ENCODE results near the gene MCTP1.
"Not testable (repeated sequence)": the region's sequence is repeated elsewhere in the genome, so short reads cannot be mapped to it uniquely, and the experiment has no call there.

DNA sequence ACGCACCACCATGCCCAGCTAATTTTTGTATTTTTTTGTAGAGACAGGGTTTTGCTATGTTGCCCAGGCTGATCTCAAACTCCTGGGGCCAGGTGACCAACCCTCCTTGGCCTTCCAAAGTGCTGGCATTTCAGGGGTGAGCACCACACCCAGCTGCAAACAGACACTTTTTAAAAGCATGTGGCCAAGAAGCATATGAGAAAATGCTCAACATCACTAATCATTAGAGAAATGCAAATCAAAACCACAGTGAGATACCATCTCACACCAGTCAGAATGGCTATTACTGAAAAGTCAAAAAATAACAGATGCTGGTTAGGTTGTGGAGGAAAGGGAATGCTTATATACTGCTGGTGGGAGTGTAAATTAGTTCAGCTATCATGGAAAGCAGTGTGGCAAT, 439.2 kb downstream of the MCTP1 start:
- TF ChIP-seq, protein P1, sequence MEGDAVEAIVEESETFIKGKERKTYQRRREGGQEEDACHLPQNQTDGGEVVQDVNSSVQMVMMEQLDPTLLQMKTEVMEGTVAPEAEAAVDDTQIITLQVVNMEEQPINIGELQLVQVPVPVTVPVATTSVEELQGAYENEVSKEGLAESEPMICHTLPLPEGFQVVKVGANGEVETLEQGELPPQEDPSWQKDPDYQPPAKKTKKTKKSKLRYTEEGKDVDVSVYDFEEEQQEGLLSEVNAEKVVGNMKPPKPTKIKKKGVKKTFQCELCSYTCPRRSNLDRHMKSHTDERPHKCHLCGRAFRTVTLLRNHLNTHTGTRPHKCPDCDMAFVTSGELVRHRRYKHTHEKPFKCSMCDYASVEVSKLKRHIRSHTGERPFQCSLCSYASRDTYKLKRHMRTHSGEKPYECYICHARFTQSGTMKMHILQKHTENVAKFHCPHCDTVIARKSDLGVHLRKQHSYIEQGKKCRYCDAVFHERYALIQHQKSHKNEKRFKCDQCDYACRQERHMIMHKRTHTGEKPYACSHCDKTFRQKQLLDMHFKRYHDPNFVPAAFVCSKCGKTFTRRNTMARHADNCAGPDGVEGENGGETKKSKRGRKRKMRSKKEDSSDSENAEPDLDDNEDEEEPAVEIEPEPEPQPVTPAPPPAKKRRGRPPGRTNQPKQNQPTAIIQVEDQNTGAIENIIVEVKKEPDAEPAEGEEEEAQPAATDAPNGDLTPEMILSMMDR (conservative IDR thresholded peaks at IDR 0.05 in 1 of 2, IDR thresholded peaks at IDR 0.05 in 1 of 2; ENCODE audit: extremely low read depth in 1 of 2, insufficient read depth in 1 of 2, low read depth in 1 of 2, low read length in 2 of 2) = not testable (repeated sequence)
- TF ChIP-seq EZH2 (IDR thresholded peaks at IDR 0.05; ENCODE audit: borderline replicate concordance, low read length) = not testable (repeated sequence)

Measured in mammary epithelial cell (primary cell).